Raji (cell line): Measurements from ENCODE around the gene NHLH1.

ENCODE experiments used
- POLR2A ChIP-seq: IDR thresholded peaks from 2 replicates; pipeline ENCODE4 v1.6.1; 2011; ENCODE audit warnings: low read depth, low read length, control low read depth; ENCODE audit not compliant: insufficient read depth

The NHLH1 gene

DNA sequence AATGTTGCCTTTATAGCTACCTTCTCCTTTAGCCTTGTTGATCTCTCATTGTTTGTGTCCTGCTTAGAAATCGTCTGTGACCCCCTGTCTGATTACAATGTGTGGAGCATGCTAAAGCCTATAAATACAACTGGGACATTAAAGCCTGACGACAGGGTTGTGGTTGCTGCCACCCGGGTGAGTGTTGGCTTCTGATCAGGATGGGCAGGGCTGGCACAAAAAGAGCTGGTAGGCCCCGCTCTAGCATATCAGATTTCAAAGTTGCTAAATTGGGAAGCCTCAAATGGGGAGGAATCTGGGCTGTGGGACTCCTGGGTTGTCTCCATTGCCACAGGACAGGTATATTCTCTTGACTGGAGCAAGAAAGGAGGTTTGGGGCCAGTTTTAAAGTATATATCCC is 15.2 kb upstream of the NHLH1 start:
- no peak for TF ChIP-seq POLR2A

- no peak for TF ChIP-seq POLR2A
Measured at GRCh38 chr1:160352555-160352954, 14.3 kb upstream of the NHLH1 start.

DNA sequence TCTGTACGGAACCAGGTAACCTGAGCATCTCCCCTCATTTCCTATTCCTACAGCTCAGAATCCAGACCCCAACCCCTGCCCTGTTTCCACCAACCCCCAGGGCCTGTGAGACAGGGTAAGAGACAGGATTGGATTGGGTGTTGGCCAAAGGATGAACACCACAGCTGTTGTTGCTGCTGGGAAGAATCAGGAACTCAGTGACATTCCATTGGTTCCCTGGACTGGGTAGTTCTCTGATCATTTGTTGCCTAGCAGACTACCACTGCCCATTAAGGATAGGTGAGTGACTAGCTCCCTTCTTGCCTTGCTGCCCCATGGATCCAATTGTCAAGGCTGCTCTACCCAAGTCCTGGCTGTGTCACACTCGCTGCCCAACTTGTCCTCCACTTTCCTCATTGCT is 13.6 kb upstream of the NHLH1 start:
- no peak for TF ChIP-seq POLR2A

GRCh38 chr1:160354388-160354985 is 12.4 kb upstream of the NHLH1 start:
- no peak for TF ChIP-seq POLR2A

GRCh38 chr1:160357286-160358002 is 9.4 kb upstream of the NHLH1 start:
- no peak for TF ChIP-seq POLR2A

DNA sequence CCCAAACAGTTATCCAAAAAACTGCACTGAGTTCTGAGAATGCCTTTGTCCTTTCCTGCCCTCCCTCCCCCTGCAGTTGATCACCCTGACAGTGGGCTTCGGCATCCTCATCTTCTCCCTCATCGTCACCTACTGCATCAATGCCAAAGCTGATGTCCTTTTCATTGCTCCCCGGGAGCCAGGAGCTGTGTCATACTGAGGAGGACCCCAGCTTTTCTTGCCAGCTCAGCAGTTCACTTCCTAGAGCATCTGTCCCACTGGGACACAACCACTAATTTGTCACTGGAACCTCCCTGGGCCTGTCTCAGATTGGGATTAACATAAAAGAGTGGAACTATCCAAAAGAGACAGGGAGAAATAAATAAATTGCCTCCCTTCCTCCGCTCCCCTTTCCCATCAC is 8.8 kb upstream of the NHLH1 start:
- no peak for TF ChIP-seq POLR2A

GRCh38 chr1:160359559-160360226 is 7.2 kb upstream of the NHLH1 start:
- no peak for TF ChIP-seq POLR2A

GRCh38 chr1:160360227-160360695 is 6.6 kb upstream of the NHLH1 start:
- TF ChIP-seq POLR2A, result no peak

DNA sequence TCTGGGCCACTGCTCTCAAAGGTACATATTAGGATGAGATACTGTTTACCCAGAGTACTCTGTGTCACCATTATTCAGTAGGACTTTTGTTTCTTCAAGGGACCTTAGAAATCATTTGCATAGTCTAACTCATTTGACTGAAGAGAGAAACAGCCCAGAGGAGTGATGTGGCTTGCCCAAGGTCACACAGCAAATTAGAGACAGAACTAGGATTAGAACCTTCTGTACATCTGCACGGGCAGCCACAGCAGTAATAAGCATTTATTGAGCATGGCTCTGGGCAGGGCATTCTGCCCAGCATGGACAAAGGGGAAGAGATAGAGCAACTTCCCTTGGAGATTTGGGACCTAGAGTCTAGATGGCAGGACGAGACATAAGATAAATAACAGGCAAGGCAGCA is 5.7 kb upstream of the NHLH1 start:
- no peak for TF ChIP-seq POLR2A

DNA sequence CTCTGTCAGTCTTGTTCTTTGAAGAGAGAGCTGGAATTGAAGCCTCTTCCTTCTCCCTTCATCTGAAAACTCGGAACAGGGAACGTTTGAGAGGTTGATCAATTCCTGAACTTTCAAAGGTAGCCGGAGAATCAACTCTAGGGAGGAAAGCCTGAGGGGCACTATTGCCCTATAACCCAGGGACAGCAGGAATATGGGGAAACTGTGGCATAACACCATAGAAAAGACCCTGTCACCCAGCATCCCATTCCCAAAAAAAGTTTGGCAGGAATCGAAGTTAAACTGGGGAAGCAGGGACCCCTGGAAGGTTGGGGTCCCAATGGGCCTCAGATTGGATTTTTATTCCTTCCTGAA is 5.1 kb upstream of the NHLH1 start:
- TF ChIP-seq POLR2A, result no peak

- TF ChIP-seq POLR2A, result no peak
Measured at GRCh38 chr1:160362168-160362957, 4.5 kb upstream of the NHLH1 start.

DNA sequence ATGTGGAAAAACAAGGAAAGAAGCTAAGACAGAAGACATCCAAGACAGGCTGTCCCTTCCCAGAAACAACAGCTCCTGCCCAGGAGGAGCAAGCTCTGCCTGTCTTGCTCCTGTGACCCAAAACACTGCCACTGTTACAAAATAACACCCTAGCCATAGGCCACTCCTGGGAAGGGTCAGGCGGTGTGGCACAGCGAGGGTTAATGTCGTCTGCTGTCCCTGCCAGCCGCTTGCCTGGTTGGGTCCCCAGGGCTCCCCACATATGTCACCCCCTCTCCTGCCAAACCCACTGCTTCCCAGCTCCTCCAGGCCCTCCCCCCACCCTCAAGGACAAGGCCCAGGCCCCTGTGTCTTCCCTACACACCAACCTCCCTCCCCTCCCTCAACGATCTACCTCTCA is 3.9 kb upstream of the NHLH1 start:
- no peak for TF ChIP-seq POLR2A

- no peak for TF ChIP-seq POLR2A
Measured at GRCh38 chr1:160363951-160364735, 2.7 kb upstream of the NHLH1 start.

- no peak for TF ChIP-seq POLR2A
Measured at GRCh38 chr1:160365325-160365724, 1.5 kb upstream of the NHLH1 start.

GRCh38 chr1:160367516-160367900 is 637 bp downstream of the NHLH1 start:
- TF ChIP-seq POLR2A, result no peak
